KMS-11 (cell line): ENCODE measurements around the gene LIMS1.

Experiments used
- H2AFZ ChIP-seq: fragments of 200-600 bp; sonication (generic); 2 replicates; pipeline ENCODE4 v1.6.1; 2016; ENCODE audit warnings: antibody characterized with exemption, mixed run types, low read depth
- H3K27ac ChIP-seq: fragments of 200-600 bp; sonication (generic); 2 replicates; pipeline ENCODE4 v1.6.1; 2016; ENCODE audit warnings: mild to moderate bottlenecking, mixed run types
- H3K27me3 ChIP-seq: fragments of 200-600 bp; sonication (generic); 2 replicates; pipeline ENCODE4 v1.6.1; 2017; ENCODE audit warnings: mild to moderate bottlenecking, low read depth, mixed run types, moderate library complexity; ENCODE audit not compliant: insufficient read depth
- H3K36me3 ChIP-seq: fragments of 200-600 bp; sonication (generic); 2 replicates; pipeline ENCODE4 v1.6.1; 2017; ENCODE audit warnings: mild to moderate bottlenecking, mixed run types; ENCODE audit not compliant: insufficient read depth
- H3K4me1 ChIP-seq: fragments of 200-600 bp; sonication (generic); 2 replicates; pipeline ENCODE4 v1.6.1; 2016; ENCODE audit warnings: mild to moderate bottlenecking, low read depth, mixed run types; ENCODE audit not compliant: poor library complexity, severe bottlenecking
- H3K4me2 ChIP-seq: fragments of 200-600 bp; sonication (generic); 2 replicates; pipeline ENCODE4 v1.7.0; 2016; ENCODE audit warnings: mild to moderate bottlenecking, mixed run types
- H3K4me3 ChIP-seq: fragments of 200-600 bp; sonication (generic); IDR thresholded peaks from 2 replicates; pipeline ENCODE4 v1.6.1; 2017; ENCODE audit warnings: low read depth, low read length, mixed read lengths; ENCODE audit not compliant: insufficient read depth
- H3K79me2 ChIP-seq: fragments of 200-600 bp; sonication (generic); 2 replicates; pipeline ENCODE4 v1.6.1; 2016; ENCODE audit warnings: low read depth, mixed run types; ENCODE audit not compliant: insufficient read depth
- H3K9ac ChIP-seq: fragments of 200-600 bp; sonication (generic); 2 replicates; pipeline ENCODE4 v1.6.1; 2016; ENCODE audit warnings: mild to moderate bottlenecking, mixed run types
- H4K20me1 ChIP-seq: fragments of 200-600 bp; sonication (generic); 2 replicates; pipeline ENCODE4 v1.6.1; 2016; ENCODE audit warnings: mild to moderate bottlenecking, mixed run types; ENCODE audit not compliant: insufficient read depth
- CTCF ChIP-seq: fragments of 200-600 bp; sonication (generic); conservative IDR thresholded peaks from 2 replicates; pipeline ENCODE4 v1.6.1; 2017; ENCODE audit warnings: low read depth, mild to moderate bottlenecking, antibody characterized with exemption, low read length, moderate library complexity, mixed read lengths

Gene LIMS1

GRCh38 chr2:108585436-108585835 is 51.2 kb downstream of the LIMS1 start:
- TF ChIP-seq CTCF = no peak
- Histone ChIP-seq H2AFZ (no peak overlapping the region), H3K4me1 (peaks cover 9% of the 10 kb centered on the region), H4K20me1 (no peaks in the 10 kb centered on the region), H3K4me2 (no peak overlapping the region), H3K9ac (no peak overlapping the region), H3K4me3 (no peak overlapping the region), H3K79me2 (peaks cover 4% of the 10 kb centered on the region; the same call in 1 of the 2 replicates), H3K27ac (no peak overlapping the region), H3K27me3 (no peaks in the 10 kb centered on the region), H3K36me3 (no peaks in the 10 kb centered on the region)

- no peak overlapping the region for H2AFZ ChIP-seq
- no peak overlapping the region for H3K4me2 ChIP-seq
- no peaks in the 10 kb centered on the region for H3K27me3 ChIP-seq
- no peak overlapping the region for H3K27ac ChIP-seq
- H3K4me3 ChIP-seq = no peak overlapping the region
- no peaks in the 10 kb centered on the region for H4K20me1 ChIP-seq
- H3K9ac ChIP-seq = no peak overlapping the region
- H3K4me1 ChIP-seq = peaks cover 9% of the 10 kb centered on the region
- no peaks in the 10 kb centered on the region for H3K36me3 ChIP-seq
- peaks cover 4% of the 10 kb centered on the region; the same call in 1 of the 2 replicates for H3K79me2 ChIP-seq
- TF ChIP-seq CTCF = no peak
Measured at GRCh38 chr2:108586116-108586515, 51.8 kb downstream of the LIMS1 start.

GRCh38 chr2:108586631-108587030 is 52.4 kb downstream of the LIMS1 start:
- no peak overlapping the region for H3K4me3 ChIP-seq
- H3K79me2 ChIP-seq = peaks cover 4% of the 10 kb centered on the region; the same call in 1 of the 2 replicates
- no peak overlapping the region for H3K9ac ChIP-seq
- no peak overlapping the region for H3K4me2 ChIP-seq
- H3K27ac ChIP-seq = no peak overlapping the region
- H3K27me3 ChIP-seq = no peaks in the 10 kb centered on the region
- no peaks in the 10 kb centered on the region for H4K20me1 ChIP-seq
- H3K36me3 ChIP-seq = no peaks in the 10 kb centered on the region
- no peak overlapping the region for H2AFZ ChIP-seq
- peaks cover 9% of the 10 kb centered on the region for H3K4me1 ChIP-seq
- TF ChIP-seq CTCF = no peak

- Histone ChIP-seq H3K4me3 (no peak overlapping the region), H3K79me2 (peaks cover 4% of the 10 kb centered on the region; the same call in 1 of the 2 replicates), H3K4me1 (peaks cover 12% of the 10 kb centered on the region), H3K9ac (no peak overlapping the region), H3K4me2 (no peak overlapping the region), H3K36me3 (no peaks in the 10 kb centered on the region), H2AFZ (no peak overlapping the region), H3K27me3 (no peaks in the 10 kb centered on the region), H4K20me1 (no peaks in the 10 kb centered on the region), H3K27ac (no peak overlapping the region)
- TF ChIP-seq CTCF = no peak
Measured at GRCh38 chr2:108587621-108588020, 53.4 kb downstream of the LIMS1 start.
